ENCODE data around the gene LMX1A. TPM values are rescaled to one million over a fixed set of nuclear protein-coding genes. Genes with fewer than 3 reads are reported as not detected.

LMX1A gene
- total and polyA plus RNA-seq, 4 donors = 0.05 to 0.17 TPM; not detected in 2

DNA sequence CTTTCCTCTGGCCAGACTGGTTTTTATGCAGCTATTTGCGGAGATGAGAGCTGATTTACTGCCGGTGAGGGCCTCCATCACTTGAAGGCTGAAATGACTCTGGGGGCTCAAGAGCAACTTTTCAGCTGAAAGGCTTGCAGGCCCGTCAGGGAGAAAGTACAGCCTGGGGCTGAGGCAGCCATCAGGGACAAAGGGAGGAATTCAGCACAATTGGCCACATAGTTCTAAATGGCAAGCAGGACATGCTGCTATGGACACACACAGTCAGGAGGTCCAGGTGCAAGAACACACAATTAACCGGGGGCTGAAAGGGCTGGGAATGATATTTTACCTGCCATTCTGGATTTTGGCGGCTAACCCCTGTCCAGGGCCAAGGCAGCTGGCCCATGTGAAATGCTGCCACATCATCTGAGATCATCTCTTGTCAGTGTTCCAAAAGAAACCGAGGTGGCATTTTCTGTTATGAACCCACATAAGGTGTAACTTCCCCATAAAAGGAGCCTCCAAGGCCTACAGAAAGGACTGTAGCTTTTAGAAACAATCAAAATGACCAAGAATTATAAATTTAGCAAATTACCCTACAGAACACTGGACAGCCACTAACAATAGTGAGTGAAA, 58.2 kb downstream of the LMX1A start:
- Histone ChIP-seq H3K4me3 (ENCODE audit: low read depth in 1 of 3, low read length in 3 of 3) (no peak overlapping the region), H3K36me3 (ENCODE audit: control insufficient read depth in 4 of 4, insufficient read depth in 3 of 4, low read depth in 1 of 4, low read length in 3 of 4) (no peaks in the 10 kb centered on the region), H3K9ac (ENCODE audit: low read depth in 1 of 2, low read length in 2 of 2) (no peak overlapping the region), H3K9me3 (ENCODE audit: control insufficient read depth in 4 of 4, low read length in 3 of 4) (no peaks in the 10 kb centered on the region), H3K4me1 (ENCODE audit: control insufficient read depth in 4 of 4, insufficient read depth in 4 of 4, low read length in 3 of 4) (no peaks in the 10 kb centered on the region), H3K27me3 (ENCODE audit: control insufficient read depth in 4 of 4, insufficient read depth in 4 of 4, low read length in 3 of 4) (no peaks in the 10 kb centered on the region), H3K27ac (ENCODE audit: low read depth in 1 of 2, low read length in 2 of 2) (no peak overlapping the region)
- TF ChIP-seq, protein P1, sequence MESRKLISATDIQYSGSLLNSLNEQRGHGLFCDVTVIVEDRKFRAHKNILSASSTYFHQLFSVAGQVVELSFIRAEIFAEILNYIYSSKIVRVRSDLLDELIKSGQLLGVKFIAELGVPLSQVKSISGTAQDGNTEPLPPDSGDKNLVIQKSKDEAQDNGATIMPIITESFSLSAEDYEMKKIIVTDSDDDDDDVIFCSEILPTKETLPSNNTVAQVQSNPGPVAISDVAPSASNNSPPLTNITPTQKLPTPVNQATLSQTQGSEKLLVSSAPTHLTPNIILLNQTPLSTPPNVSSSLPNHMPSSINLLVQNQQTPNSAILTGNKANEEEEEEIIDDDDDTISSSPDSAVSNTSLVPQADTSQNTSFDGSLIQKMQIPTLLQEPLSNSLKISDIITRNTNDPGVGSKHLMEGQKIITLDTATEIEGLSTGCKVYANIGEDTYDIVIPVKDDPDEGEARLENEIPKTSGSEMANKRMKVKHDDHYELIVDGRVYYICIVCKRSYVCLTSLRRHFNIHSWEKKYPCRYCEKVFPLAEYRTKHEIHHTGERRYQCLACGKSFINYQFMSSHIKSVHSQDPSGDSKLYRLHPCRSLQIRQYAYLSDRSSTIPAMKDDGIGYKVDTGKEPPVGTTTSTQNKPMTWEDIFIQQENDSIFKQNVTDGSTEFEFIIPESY (IDR thresholded peaks at IDR 0.05) = no peak
- TF ChIP-seq, protein P2, sequence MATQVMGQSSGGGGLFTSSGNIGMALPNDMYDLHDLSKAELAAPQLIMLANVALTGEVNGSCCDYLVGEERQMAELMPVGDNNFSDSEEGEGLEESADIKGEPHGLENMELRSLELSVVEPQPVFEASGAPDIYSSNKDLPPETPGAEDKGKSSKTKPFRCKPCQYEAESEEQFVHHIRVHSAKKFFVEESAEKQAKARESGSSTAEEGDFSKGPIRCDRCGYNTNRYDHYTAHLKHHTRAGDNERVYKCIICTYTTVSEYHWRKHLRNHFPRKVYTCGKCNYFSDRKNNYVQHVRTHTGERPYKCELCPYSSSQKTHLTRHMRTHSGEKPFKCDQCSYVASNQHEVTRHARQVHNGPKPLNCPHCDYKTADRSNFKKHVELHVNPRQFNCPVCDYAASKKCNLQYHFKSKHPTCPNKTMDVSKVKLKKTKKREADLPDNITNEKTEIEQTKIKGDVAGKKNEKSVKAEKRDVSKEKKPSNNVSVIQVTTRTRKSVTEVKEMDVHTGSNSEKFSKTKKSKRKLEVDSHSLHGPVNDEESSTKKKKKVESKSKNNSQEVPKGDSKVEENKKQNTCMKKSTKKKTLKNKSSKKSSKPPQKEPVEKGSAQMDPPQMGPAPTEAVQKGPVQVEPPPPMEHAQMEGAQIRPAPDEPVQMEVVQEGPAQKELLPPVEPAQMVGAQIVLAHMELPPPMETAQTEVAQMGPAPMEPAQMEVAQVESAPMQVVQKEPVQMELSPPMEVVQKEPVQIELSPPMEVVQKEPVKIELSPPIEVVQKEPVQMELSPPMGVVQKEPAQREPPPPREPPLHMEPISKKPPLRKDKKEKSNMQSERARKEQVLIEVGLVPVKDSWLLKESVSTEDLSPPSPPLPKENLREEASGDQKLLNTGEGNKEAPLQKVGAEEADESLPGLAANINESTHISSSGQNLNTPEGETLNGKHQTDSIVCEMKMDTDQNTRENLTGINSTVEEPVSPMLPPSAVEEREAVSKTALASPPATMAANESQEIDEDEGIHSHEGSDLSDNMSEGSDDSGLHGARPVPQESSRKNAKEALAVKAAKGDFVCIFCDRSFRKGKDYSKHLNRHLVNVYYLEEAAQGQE (IDR thresholded peaks at IDR 0.05) = no peak
- TF ChIP-seq TAF1 (conservative IDR thresholded peaks at IDR 0.05) = no peak
- no peak for TF ChIP-seq JUND (IDR thresholded peaks at IDR 0.05)
- TF ChIP-seq GABPA (IDR thresholded peaks at IDR 0.05 in 1 of 2, conservative IDR thresholded peaks at IDR 0.05 in 1 of 2) = no peak
- TF ChIP-seq, protein P3, sequence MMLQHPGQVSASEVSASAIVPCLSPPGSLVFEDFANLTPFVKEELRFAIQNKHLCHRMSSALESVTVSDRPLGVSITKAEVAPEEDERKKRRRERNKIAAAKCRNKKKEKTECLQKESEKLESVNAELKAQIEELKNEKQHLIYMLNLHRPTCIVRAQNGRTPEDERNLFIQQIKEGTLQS (IDR thresholded peaks at IDR 0.05) = no peak
- no peak for TF ChIP-seq EGR1 (IDR thresholded peaks at IDR 0.05; ENCODE audit: low read depth in 2 of 2)
- no peak for TF ChIP-seq HNF4G (IDR thresholded peaks at IDR 0.05)
- TF ChIP-seq SP1 (IDR thresholded peaks at IDR 0.05) = no peak
- no peak for TF ChIP-seq RAD21 (IDR thresholded peaks at IDR 0.05)
- no peak for TF ChIP-seq FOXA2 (IDR thresholded peaks at IDR 0.05)
- TF ChIP-seq, protein P4, sequence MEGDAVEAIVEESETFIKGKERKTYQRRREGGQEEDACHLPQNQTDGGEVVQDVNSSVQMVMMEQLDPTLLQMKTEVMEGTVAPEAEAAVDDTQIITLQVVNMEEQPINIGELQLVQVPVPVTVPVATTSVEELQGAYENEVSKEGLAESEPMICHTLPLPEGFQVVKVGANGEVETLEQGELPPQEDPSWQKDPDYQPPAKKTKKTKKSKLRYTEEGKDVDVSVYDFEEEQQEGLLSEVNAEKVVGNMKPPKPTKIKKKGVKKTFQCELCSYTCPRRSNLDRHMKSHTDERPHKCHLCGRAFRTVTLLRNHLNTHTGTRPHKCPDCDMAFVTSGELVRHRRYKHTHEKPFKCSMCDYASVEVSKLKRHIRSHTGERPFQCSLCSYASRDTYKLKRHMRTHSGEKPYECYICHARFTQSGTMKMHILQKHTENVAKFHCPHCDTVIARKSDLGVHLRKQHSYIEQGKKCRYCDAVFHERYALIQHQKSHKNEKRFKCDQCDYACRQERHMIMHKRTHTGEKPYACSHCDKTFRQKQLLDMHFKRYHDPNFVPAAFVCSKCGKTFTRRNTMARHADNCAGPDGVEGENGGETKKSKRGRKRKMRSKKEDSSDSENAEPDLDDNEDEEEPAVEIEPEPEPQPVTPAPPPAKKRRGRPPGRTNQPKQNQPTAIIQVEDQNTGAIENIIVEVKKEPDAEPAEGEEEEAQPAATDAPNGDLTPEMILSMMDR (IDR thresholded peaks at IDR 0.05; ENCODE audit: low read depth, low read length, missing input control) = no peak
- TF ChIP-seq RXRA (IDR thresholded peaks at IDR 0.05) = no peak
- TF ChIP-seq, protein P5, sequence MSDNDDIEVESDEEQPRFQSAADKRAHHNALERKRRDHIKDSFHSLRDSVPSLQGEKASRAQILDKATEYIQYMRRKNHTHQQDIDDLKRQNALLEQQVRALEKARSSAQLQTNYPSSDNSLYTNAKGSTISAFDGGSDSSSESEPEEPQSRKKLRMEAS (IDR thresholded peaks at IDR 0.05) = no peak
- no peak for TF ChIP-seq HNF4A (conservative IDR thresholded peaks at IDR 0.05)
- TF ChIP-seq FOXA1 (IDR thresholded peaks at IDR 0.05) = no peak
- TF ChIP-seq YY1 (IDR thresholded peaks at IDR 0.05) = no peak
- WGBS = 91% methylated on average over 6 of the region's 6 CpGs
- DNase-seq (ENCODE audit: low spot score) = no peak

Data from liver (tissue), 9 donors.